HG02973 (cell line): ENCODE data around the gene ZNF627.
"Not testable (repeated sequence)": the region's sequence is repeated elsewhere in the genome, so short reads cannot be mapped to it uniquely, and the experiment has no call there.

Experiments
- ATAC-seq: cut with Tn5 transposase; IDR thresholded peaks from one replicate; pipeline ENCODE4 v1.9.1; 2021; ENCODE audit warnings: moderate library complexity; ENCODE audit not compliant: unreplicated experiment

Gene ZNF627

GRCh38 chr19:11597202-11598102 is at the start of gene ZNF627:
TSS of gene ZNF627 (plus strand) at chr19:11597483. CDS start at chr19:11597628, 145 bp downstream.
- peak; percentile 97 for ATAC-seq

DNA sequence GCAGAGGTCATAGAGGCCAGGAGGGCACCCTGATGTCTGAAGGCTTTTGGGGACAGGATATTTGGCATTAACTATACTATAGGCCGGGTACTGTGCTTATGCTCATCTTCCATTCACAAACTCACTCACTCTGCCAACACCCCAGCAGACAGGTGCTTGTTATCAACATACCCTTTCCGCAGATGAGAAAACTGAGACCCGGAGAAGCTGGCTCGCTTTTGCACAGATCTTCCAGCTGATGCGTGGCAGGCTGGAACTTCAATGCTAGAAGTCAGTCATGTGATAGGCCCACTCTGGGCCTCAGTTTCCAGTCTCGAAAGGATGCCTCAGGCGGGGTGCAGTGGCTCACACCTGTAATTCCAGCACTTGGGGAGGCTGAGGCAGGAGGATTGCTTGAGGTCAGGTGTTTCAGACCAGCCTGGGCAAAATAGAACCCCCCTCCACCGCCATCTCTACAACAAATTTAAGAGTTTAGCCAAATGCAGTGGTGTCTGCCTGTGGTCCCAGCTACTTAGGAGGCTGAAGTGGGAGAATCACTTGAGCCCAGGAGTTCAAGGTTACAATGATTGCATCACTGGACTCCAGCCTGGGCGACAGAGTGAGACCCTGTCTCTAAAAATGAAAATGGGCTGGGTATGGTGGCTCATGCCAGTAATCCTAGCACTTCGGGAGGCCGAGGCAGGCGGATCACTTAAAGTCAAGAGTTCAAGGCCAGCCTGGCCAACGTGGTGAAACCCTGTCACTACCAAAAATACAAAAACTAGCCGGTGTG is 49.2 kb upstream of the ZNF627 start:
- ATAC-seq: no peak

GRCh38 chr19:11549386-11549953 is 47.8 kb upstream of the ZNF627 start:
- no peak for ATAC-seq

GRCh38 chr19:11550265-11550664 is 47.0 kb upstream of the ZNF627 start:
- ATAC-seq: no peak

GRCh38 chr19:11551603-11552235 is 45.6 kb upstream of the ZNF627 start:
- no peak for ATAC-seq

DNA sequence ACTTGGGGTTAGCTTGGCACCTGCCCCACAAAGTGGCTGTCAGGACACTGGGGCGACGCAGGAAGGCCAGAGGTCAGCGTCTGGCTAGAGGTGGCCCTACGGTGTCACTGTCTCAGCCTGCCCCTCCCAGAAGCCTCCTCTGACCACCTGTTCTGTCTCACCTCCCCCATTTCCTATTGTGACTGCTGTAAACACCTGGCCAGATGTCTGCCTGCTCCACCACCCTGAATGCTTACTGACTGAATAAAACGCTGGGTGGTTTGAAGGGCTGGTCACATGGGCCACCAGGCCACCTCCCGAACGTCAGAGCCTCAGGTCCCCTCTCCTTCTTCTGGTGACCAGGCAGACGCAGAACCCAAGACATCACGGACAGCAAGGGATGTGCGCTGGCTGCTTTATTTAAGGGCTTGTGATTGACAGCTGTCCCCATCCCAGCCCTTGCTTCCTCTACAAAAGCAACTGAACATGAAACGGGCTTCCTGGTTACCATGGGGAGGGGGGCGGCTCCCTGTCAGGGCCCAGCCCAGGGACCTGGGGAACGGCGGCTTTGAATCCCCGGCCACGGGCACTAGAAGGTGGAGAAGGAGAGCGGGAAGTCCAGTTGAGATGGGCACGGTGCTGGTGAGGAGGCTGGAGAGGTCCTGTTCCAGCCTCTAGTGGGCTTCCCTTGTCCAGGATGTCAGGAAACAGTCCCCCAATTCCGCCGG is 44.5 kb upstream of the ZNF627 start:
- ATAC-seq: no peak

GRCh38 chr19:11554160-11554559 is 43.1 kb upstream of the ZNF627 start:
- ATAC-seq: no peak

- no peak for ATAC-seq
Measured at GRCh38 chr19:11555246-11555645, 42.0 kb upstream of the ZNF627 start.

GRCh38 chr19:11556634-11557420 is 40.5 kb upstream of the ZNF627 start:
- ATAC-seq: no peak

- peak; percentile 70 for ATAC-seq
Measured at GRCh38 chr19:11558881-11559828, 38.1 kb upstream of the ZNF627 start, which contains the start of gene ELOF1. TSS of gene ELOF1 (minus strand) at chr19:11559230. CDS start at chr19:11554347, 4,883 bp downstream.

DNA sequence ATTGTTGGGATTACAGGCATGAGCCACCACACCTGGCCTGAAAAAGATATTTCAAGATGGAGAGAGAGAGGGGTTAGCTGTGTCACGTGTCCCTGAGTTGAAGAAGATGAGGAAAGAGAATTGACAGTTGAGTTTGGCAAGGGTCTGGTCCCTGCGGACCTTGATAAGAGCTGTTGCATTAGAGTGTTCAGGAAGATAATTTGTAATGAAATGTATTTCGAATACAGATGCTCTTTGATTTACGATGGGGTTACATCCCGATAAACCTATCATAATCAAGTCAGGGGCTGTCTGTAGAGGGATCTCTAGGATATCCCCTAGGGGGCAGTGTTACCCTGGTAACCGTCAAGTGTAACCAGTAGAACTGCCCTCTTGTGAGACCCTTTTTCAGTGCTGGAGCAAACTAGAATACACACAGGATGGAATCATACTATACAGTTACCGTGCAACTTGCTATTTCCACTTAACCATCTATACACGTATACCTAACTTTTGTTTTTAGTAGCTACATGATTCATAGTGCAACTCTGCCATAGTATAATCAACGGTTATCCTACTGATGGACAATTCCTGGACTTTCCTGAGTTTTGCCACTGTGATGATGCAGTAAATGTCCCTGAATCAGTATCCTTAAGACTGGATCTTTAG is 36.8 kb upstream of the ZNF627 start:
- no peak for ATAC-seq

DNA sequence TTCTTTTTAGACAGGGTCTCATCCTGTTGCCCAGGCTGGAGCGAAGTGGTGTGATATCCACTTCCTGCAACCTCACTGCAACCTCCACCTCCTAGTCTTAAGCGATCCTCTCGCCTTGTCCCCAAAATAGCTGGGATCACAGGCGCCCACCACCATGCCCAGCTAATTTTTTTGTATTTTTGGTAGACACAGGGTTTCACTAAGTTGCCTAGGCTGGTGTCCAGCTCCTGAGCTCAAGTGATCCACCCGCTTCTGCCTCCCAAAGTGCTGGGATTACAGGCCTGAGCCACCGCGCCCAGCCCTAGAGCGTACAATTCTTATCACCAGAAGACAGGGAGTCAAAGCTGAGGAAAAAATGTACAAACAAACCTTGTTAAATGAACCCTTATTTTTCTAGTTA is 33.8 kb upstream of the ZNF627 start:
- no peak for ATAC-seq

- not testable (repeated sequence) for ATAC-seq
Measured at GRCh38 chr19:11564082-11564807, 33.0 kb upstream of the ZNF627 start.

DNA sequence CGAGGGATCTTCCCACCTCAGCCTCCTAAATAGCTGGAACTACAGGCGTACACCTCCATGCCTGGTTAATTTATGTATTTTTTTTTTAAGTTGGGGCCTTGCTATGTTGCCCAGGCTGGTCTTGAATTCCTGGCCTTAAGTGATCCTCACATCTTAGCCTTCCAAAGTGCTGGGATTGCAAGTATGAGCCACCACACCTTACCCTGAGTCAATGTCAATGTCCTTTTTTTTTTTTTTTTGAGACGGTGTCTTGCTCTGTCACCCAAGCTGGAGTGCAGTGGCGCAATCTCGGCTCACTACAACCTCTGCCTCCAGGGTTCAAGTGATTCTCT is 31.7 kb upstream of the ZNF627 start:
- not testable (repeated sequence) for ATAC-seq

DNA sequence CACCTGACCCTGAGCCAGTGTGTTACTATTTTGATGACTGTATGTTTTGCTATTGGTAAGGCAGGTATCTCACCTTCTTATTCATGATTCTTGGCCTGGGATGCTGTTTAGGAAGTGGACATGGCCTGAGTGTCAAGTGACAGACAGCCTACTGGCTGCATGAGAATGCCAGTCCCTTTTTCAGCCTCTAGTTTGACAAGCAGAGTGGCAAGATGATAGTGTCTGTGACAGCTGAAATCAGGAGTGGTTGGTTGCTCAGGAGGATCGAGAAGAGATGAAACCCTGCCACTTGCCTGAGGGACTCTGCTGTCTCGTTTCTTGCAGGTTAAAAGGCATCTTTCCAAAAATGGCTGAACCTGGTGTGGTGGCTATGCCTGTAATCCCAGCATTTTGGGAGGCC is 31.1 kb upstream of the ZNF627 start:
- ATAC-seq: no peak

DNA sequence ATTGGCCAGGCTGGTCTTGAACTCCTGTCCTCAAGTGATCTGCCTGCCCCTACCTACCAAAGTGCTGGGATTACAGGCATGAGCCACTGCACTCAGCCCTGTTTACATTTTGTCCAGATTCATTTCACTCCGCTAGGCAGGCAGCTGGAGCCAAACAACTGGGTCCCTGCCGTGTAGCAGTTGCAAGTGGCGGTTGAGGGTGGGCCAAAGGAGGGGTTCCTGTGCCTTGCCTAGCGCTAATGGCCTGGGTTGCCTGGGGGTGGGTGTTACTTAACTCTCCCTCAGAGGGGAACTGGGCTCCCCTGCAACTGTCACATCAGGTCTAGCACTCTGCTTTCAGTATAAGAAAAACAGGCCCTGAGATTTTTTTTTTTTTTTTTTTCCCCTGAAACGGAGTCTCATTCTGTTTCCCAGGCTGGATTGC is 27.2 kb upstream of the ZNF627 start:
- ATAC-seq: no peak

GRCh38 chr19:11573354-11573753 is 23.9 kb upstream of the ZNF627 start:
- not testable (repeated sequence) for ATAC-seq
